NCI-H446 (cell line): Measurements from ENCODE around the gene PSMD14.

Experiments
- DNase-seq, 2 experiments: peaks; one replicate each; lab custom pipeline; 2025; lab: John Stamatoyannopoulos, UW

The PSMD14 gene

GRCh38 chr2:161384864-161385263 is 76.6 kb downstream of the PSMD14 start:
- no peak for DNase-seq

DNA sequence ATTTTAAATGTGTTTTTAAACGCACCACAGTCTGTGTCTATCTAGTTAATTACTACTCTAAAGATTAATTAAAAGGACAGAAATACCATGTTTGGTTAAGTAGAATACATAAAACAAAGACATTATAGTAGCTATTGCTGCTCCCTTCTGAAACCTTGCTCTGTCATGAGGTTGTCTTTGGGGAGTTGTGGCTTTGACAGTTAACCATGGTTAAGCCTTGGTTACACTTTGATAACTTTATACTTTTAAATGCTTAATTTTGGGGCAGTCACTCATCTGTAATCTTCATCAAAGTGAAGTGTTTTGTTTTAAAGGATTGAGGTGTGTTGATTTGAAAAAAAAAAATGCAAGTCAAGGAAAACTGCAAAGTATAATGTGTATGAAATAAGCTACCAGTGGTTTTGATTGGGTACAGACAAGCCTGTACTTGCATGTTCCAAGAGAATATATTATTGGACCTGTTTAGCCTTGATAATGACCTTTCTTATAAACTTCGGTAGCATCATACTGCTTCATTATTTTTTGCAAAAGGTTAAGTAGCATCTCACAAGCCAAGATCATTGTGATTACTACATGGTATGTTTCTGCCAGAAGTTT is 78.1 kb downstream of the PSMD14 start:
- DNase-seq, result no peak

DNA sequence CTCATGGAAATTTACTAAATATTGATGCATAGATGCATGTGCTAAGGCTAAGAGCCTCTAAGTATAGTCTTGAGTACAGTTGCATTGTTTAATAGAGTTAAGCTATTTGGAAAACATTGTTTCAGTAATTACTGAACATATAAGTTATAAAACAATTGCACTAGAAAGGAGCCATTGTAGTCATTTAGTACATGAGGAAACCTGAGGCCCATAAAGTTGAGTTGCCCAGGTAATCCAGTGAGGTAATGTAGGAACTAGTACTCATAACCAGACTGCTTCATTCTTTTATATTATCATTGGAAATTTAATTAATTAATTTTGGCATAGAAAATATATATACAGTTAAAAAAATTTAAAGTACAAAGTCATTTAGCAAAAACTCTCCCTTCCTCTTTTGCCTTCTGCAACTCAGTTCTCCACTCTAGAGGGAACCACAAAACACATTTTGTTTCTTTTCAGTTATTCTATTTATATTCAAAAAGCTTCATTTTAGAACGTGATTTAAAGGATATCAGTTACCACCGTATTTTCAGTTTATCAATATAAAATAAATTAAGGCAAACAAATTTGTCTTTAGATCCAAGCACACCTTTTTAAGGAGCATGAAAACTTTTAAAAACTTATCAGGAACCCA is 80.0 kb downstream of the PSMD14 start:
- DNase-seq, result no peak

- no peak for DNase-seq
Measured at GRCh38 chr2:161391737-161392506, 83.7 kb downstream of the PSMD14 start.

GRCh38 chr2:161400076-161400475 is 91.9 kb downstream of the PSMD14 start:
- DNase-seq, result no peak

- DNase-seq, result no peak
Measured at GRCh38 chr2:161402297-161402696, 94.1 kb downstream of the PSMD14 start.

DNA sequence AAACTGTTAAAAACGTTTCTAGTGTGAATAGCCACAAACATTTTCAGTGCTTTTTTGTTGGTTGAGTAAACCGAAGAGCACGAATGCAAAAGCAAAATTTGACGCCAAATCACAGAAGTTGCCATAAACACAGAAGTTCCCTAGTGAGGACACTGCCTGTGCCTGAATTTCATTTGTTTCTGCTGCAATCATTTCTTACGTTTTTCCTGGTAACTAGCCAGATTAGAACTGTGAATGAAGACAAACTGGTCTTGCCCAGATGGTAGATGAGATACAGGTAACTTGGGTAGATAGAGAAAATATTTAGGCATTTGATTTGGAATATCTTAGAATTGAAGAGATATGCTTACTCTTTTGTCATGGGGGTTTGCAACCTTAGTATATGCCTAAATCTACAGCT is 98.1 kb downstream of the PSMD14 start:
- peak in 1 of 2 experiments; percentile 32 for DNase-seq

- no peak for DNase-seq
Measured at GRCh38 chr2:161407597-161407996, 99.4 kb downstream of the PSMD14 start.

DNA sequence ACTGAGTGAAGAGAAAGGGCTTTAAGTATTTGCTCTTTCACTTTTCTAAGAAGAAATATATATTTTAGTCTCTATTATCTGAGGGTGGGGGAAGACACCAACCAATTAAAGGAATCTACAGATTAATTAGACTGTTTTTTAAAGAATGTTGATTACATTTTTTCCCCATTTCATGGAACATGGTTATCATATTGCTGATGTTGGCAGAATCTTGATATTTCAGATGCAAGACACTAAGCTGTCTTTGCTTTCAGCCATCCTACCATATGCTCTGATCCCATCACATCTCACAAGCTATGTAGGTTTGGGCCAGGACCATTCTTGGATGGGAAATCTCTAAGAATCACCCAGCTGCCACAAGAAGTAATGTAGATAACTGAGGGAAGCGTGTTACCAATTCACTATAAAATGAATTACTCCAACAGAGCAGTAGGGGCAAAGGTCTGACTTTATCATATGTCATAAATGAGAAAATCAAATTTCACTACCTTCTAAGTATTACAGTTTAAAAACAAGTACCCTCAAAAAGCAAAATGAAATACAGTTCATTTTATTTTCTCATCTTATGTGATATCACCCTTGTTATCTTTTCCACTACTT is 101.2 kb downstream of the PSMD14 start:
- no peak for DNase-seq

DNA sequence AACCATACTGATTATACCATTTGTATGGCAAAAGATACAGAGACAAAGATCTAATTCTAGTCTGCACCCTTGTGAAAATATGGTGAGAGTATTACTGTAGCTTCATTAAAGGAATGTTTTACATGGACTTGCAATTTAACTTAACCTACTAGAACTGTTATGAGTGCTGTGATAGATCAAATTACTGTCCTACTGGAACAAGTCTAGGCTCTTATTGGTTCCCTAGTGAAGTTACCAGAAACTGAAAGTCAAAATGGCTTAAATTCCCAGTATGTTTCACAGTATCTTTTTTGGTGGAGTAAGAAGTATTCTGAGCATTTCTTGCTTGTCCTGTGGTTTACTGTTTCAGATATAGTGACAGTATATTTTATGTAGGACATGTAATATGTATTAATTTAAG is 104.1 kb downstream of the PSMD14 start:
- no peak for DNase-seq

DNA sequence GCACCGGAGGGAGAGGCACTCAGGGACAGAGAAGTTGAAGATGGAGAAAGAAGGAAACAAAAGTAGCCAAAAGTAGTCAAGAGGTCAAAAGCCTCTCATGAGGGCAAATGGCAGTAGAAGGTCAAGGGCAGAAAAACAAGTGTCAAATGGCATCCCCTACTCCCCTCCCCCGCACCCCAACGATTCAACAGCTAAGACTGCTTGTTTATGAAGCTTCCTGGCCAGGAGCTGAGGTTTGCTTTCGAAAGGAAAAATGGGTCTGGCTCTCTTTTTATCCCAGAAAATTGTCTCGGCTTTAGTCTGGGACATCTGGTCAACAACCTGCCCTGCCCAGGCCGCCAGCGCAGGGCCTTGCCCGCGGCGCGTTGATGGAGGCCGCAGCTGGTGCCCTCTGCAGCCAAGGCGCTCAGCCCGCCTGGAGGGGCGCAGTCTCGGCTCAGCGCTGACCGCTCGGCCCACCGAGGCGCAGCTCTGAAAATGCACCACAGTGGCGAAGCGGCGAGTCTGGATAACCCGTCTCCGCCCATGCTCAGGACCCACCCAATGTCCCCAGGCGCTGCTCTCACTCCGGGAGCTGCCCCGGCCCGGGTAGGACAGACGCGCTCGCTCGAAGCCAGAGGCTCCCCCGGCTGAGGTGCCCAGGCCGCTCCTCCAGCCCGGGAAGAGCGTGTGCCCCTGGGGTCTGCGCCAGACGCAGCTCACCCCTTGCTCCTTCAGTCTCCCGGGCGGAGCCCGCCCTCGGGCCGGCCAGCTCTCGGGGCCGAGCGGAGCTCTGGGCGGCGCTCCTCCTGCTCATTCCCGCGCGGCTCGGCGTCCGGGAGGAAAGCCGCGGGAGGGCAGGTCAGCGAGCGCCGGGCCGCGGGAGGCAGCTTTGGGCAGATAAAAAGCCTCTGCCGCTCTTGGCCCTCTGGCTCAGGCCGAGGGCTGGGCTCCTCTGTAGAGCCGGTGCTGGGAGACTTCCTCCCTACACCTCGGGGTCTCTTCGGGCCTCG is 106.1 kb downstream of the PSMD14 start:
- DNase-seq, result no peak

GRCh38 chr2:161415034-161415986 is 107.1 kb downstream of the PSMD14 start:
- DNase-seq, result peak in 1 of 2 experiments; percentile 2

DNA sequence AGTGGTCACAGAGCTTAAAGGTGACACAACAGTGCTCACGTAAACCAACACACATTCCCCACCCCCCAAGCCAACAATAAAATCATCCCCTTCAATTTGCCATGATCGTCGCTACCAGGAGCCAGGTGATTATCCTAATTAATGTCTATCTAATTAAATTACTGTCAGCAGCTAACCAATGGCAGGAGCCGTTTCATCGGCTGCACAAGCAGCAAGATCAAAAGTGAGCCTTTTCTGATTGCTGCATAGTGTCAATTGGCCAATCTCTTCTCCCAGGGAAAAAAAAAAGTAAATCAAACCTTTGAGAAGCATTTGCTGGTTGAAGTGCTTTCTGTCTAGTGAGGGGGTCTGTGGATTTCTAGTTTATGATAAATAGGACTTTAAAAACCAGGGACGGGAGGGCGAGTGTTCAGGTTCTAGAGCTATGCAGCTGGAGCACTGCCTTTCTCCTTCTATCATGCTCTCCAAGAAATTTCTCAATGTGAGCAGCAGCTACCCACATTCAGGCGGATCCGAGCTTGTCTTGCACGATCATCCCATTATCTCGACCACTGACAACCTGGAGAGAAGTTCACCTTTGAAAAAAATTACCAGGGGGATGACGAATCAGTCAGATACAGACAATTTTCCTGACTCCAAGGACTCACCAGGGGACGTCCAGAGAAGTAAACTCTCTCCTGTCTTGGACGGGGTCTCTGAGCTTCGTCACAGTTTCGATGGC is 107.9 kb downstream of the PSMD14 start, which contains the start of gene TBR1:
TBR1 (plus strand) TSS at position 311 of the 721 bp plus-strand sequence; CDS start at position 425, 114 bp downstream.
- DNase-seq, result no peak

- DNase-seq, result no peak
Measured at GRCh38 chr2:161416708-161417437, 108.6 kb downstream of the PSMD14 start.

- DNase-seq, result no peak
Measured at GRCh38 chr2:161417438-161418274, 109.4 kb downstream of the PSMD14 start.

DNA sequence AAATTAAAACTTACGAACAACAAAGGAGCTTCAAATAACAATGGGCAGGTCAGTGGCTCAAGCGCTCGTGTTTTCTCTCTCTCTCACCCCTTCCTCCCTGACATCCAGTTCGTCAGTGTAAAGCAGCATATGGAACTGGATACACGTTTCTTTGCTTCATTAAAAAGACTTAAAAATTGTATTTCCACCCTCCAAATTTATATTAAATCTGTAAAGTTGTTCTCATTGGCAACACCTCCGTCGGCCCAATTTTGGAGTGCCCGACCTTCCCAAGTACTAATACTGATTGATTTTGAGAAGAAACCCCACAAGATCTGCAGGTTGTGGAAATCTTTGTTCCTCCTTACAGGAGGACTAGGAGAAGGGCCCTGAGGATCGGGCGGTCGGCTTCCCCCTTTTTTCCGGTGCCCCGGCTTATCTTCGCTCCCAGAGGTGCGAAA is 110.1 kb downstream of the PSMD14 start:
- no peak for DNase-seq

- DNase-seq, result no peak
Measured at GRCh38 chr2:161418715-161419637, 110.8 kb downstream of the PSMD14 start.
